ENCODE data around the gene EXOC6B.

DNA sequence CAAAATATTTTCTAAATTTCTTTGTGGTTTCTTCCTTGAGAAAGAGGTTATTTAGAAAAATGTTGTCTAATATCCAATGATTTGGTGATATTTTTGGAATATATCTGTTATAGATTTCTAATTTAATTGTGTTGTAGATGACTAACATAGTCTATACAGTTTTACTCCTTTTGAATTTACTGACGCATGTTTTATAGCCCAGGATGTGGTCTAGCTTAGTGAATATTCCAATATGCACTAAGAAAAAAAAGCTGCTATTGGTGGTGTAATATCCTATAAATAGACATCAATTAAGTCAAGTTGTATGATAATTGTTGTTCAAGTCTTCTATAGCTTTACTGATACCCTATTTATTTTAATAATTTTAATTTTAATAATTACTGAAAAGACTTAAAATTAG lies 437.6 kb downstream of the EXOC6B start:
- TF ChIP-seq, protein P1, sequence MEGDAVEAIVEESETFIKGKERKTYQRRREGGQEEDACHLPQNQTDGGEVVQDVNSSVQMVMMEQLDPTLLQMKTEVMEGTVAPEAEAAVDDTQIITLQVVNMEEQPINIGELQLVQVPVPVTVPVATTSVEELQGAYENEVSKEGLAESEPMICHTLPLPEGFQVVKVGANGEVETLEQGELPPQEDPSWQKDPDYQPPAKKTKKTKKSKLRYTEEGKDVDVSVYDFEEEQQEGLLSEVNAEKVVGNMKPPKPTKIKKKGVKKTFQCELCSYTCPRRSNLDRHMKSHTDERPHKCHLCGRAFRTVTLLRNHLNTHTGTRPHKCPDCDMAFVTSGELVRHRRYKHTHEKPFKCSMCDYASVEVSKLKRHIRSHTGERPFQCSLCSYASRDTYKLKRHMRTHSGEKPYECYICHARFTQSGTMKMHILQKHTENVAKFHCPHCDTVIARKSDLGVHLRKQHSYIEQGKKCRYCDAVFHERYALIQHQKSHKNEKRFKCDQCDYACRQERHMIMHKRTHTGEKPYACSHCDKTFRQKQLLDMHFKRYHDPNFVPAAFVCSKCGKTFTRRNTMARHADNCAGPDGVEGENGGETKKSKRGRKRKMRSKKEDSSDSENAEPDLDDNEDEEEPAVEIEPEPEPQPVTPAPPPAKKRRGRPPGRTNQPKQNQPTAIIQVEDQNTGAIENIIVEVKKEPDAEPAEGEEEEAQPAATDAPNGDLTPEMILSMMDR (IDR thresholded peaks at IDR 0.05) = no peak
- TF ChIP-seq POLR2A (IDR thresholded peaks at IDR 0.05) = no peak
